T47D (cell line): ENCODE data around the gene SRGAP2C.
"Not testable (repeated sequence)": the region's sequence is repeated elsewhere in the genome, so short reads cannot be mapped to it uniquely, and the experiment has no call there.

Experiments used
- DNase-seq, 2 experiments: peaks; one replicate each; pipeline versions ENCODE4 v3.0.0 to v3.0.0-alpha.2; 2011 to 2012; ENCODE audit warnings: low read depth in 1 of 2, low spot score in 1 of 2
- in situ Hi-C: cut with HindIII; loops from 2 replicates; pipeline ENCODE4 v1.10.0; 2016; ENCODE audit warnings: low sequenced_read_pairs, low pct_unique_long_range_greater_than_20kb

SRGAP2C gene

GRCh38 chr1:121184290-121185127 is at the start of gene SRGAP2C, which contains the start of gene FAM72B:
TSS of gene SRGAP2C (plus strand) at chr1:121184975. CDS start at chr1:121187447, 2,472 bp downstream.
TSS of gene FAM72B (minus strand) at chr1:121184340. CDS start at chr1:121183489, 851 bp downstream.
- peak in 1 of 2 experiments; percentile 99 for DNase-seq
- in situ Hi-C loops = not testable (repeated sequence)

DNA sequence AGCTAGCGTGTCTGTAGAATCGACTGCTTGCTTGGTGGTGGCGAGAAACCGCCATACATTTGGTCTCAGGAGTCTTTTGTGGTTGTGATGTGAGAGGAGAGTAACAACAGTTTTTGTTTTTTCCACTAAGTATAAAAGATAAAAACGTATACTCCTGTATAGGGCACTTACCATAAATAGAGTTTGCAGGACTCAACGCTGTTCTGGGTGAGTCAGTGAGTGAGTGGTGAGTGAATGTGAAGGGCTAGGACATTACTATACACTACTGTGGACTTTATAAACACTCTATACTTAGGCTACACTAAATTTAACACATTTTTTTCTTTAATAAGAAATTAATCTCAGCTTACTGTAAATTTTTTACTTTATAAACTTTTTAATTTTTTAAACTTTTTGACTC is 44.4 kb upstream of the SRGAP2C start:
- in situ Hi-C loops = not testable (repeated sequence)

DNA sequence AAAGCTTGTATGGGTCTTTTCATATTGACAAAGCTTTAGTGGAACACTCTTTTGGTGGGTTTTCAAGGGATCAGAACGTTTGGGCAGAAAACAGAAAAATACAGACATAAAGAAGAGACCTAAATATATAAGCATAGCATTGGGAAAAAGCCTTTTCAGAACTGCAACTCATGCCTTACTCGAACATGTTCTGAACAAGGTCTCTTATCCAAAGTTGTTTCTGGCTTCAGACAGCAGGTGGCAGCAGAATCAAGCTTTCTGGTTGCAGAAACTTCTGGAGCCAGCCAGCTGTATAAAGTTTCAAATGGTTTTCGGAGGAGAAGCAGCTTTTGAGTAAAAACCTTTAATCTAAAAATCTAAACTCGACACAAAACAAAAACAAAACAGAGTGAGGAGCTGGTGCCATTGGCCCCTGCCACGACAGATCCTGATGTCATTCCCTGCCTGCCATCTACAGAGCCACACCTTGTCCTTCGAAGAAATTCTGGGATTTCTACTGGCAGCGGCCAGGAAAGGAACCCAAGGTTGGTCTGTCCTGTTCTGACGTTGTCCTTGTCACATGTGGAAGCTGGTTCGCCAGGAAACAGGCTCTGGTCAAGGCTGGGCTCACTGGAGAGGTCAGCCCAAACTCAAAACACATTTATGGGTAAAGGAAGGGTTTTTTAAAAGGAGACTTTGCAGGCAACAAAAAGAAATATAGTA is 36.1 kb upstream of the SRGAP2C start:
- in situ Hi-C loops, DNase-seq: not testable (repeated sequence)

More for the DNA sequence above, 44.4 kb upstream of the SRGAP2C start:
- not testable (repeated sequence) for DNase-seq

DNA sequence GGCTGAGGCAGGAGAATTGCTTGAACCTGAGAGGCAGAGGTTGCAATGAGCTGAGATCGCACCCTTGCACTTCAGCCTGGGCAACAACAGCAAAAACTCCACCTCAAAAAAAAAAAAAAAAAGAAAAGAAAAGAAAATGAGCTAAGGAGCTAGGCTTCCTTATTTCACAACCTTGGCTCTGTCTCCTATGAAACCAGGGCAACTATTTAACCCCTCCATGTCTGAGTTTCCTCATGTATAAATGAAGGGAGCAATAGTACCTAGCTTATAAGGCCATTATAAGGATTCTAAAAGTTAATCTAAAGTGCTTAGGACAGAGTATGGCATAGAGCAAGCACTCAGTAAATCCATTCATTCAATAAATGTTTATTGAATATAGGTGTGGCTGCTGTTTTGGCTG is 33.5 kb upstream of the SRGAP2C start:
- in situ Hi-C loops, DNase-seq: not testable (repeated sequence)

DNA sequence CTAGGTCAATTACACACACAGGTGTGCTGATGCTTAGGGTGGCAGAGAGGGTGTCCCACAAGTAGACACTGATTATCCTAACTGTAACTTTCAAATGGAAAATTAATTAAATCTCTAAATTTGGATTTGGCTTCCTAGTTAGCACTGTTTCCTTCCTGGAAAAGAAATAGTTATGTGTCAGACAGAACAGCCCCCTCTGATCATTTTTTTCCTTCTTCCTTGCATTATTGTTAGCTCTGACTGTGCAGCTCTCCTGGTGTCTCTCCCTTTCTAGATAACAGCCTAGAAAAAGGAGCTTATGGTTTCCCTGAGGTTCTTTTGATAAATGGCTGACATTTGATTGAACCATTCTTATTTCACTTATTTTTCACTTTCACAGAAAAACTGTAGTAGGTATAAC is 32.0 kb upstream of the SRGAP2C start:
- in situ Hi-C loops, DNase-seq: not testable (repeated sequence)

GRCh38 chr1:121154811-121155210 is 30.0 kb upstream of the SRGAP2C start:
- DNase-seq, in situ Hi-C loops: not testable (repeated sequence)

DNA sequence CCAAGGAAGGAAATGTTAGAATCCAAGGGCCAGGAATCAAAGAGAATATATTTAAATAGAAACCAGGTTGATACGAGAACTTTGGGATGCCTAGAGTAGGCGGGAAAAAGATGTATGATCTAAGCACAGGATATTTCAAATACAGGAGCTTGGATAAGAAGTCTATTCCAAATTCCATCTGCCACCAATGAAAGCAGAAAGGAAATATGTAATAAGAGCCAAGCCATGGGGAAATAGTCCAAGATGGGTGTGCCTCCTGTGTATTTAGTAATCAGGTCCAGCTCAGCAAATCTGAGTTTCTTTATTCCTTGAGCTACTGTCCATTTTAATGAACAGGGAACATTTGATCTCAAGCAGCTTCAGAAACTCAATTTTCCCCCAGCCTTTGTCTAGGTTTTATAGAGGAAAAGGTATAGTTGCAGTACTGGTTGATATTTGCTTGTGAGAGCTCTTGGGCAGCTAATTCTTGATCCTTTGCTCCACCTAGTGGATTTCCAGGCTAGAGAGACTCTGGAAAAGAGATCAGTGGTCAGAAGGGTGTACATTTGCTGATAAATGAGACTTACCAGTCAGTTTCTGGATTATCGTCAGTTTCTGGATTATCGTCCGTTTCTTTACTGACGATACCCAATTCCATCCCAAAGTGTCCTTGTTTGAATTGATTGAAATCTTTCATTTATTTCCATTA is 29.0 kb upstream of the SRGAP2C start:
- DNase-seq = peak in 1 of 2 experiments; percentile 30
- in situ Hi-C loops = not testable (repeated sequence)

DNA sequence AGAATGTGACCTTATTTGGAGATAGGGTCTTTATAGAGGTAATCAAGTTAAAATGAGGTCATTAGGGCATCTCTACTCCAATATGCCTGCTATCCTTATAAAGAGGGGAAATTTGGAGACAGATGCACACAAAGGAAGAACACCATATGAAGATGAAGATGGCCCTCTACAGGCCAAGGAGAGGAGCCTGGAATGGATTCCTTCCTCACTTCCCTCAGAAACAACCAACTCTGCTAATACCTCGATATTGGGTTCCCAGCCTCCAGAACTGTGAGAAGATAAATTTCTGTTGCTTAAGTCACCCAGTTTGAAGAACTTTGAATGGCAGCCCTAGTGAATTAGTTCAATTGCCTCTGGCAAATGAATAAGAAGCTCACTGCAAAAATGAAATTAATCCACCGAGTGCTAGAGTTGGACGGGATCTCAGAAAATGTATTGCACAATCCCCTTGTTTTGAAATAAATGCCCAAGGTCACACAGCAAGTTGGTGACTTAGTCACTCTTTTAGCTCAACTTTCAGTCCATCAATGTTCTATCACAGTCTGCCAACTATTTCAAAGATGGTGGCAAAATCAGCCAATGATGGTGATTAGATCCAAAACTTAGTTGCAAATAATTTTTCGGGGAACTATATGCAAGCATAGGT is 27.7 kb upstream of the SRGAP2C start:
- in situ Hi-C loops, DNase-seq: not testable (repeated sequence)

GRCh38 chr1:121157609-121158008 is 27.2 kb upstream of the SRGAP2C start:
- in situ Hi-C loops, DNase-seq: not testable (repeated sequence)

GRCh38 chr1:121160118-121160517 is 24.7 kb upstream of the SRGAP2C start:
- DNase-seq, in situ Hi-C loops: not testable (repeated sequence)

- DNase-seq, in situ Hi-C loops: not testable (repeated sequence)
Observed at GRCh38 chr1:121161199-121161901, 23.4 kb upstream of the SRGAP2C start.

DNA sequence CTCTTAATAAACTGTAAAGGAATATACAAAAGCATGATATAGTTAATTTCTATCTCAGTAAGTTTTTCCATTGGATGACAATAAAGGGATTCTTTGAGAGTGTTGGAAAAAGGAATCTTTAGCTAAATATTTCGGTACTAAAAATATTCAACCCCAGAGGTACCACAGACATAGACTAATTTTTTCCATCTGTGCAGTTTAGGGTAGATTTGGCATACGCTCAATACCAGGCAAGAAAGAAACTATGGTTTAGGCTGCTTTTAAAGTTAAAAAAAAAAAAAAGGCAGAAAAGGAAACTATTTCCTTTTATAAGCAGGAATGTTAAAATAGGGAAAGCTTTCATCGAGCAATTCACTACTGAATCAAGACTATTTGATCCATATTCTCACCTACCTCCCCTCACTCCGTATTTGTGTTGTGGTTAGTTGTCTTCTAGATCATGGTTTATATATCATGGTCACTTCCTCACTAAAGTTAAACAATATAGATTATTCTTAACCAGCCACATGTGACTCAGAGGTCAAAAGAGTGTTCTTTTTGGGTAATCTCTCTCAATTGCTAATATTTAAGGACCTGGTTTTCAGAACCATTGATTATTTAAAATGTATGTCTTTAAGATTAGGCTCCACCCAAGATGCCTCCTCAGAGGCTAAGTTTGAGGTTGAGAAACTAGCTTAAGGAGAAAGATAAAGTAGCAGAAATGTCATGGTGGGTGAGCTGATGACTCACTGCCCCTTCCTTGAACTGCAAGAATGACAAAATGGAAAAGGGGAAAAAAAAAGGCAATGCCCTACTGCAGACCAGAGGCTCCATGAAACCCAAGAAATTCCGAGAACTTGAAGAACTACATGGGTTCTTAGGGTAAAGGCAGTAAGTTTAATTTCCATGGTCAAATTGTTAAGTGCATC is 20.7 kb upstream of the SRGAP2C start:
- in situ Hi-C loops, DNase-seq: not testable (repeated sequence)

- in situ Hi-C loops, DNase-seq: not testable (repeated sequence)
Observed at GRCh38 chr1:121165296-121165695, 19.5 kb upstream of the SRGAP2C start.

DNA sequence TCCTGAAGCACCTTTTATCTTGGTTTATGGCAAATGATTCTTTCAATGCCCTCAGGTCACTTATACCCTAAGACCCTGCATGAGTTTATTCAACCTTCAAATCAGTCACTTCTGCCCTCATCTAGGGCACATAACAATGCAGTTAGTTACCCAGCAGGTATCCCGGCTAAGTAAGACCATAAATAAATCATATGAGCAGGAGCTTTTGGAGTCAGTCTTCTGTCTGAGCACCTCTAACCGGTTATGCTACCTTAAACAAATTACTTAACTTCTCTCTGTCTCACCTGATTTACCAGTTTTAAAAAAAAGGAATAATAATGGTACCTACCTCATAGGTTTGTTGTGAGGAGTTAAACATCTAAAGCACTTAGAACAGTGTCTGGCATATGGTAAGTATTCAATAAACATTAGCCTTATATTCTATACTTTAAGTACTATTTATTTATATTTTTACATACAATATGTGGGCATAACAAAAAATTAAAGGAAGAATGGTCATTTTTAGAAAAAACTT is 17.5 kb upstream of the SRGAP2C start:
- in situ Hi-C loops = not testable (repeated sequence)
- DNase-seq = peak in 1 of 2 experiments; percentile 25

- in situ Hi-C loops, DNase-seq: not testable (repeated sequence)
Observed at GRCh38 chr1:121168152-121168668, 16.6 kb upstream of the SRGAP2C start.

DNA sequence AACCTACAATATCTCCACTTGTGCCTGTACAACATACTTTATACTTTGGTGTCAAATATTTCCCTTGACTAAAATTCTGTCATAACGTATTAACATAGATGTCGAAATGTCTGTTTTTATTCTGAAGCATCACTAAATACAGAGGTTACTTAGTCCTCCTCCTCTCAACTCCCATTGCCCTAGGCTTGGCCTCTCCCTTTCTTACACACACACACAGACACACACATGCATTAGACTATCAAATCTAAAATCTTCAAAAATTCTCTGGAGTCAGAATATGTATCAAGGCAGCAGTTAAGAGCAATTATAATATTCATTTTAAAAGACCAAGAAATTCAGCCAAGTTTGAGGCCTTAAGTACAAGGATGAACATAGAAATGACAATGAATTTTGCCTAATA is 8.1 kb upstream of the SRGAP2C start:
- DNase-seq, in situ Hi-C loops: not testable (repeated sequence)
